DND-41 (cell line): ENCODE data around the gene COPA.

Experiments
- CTCF ChIP-seq: IDR thresholded peaks from 2 replicates; pipeline ENCODE4 v1.5.1; 2012; ENCODE audit warnings: borderline replicate concordance, low read length, moderate library complexity, mild to moderate bottlenecking; ENCODE audit not compliant: poor library complexity, severe bottlenecking; ENCODE audit errors: extremely low read depth
- EZH2 ChIP-seq: IDR thresholded peaks from 3 replicates; pipeline ENCODE4 v1.6.1; 2012; ENCODE audit warnings: borderline replicate concordance, low read depth, mild to moderate bottlenecking, moderate library complexity, low read length, inconsistent platforms; ENCODE audit not compliant: severe bottlenecking

GRCh38 chr1:160296036-160296435, 47.0 kb downstream of the COPA start:
- TF ChIP-seq CTCF (no peak), EZH2 (no peak)
